Measurements from ENCODE around the gene PROCA1.

The PROCA1 gene

DNA sequence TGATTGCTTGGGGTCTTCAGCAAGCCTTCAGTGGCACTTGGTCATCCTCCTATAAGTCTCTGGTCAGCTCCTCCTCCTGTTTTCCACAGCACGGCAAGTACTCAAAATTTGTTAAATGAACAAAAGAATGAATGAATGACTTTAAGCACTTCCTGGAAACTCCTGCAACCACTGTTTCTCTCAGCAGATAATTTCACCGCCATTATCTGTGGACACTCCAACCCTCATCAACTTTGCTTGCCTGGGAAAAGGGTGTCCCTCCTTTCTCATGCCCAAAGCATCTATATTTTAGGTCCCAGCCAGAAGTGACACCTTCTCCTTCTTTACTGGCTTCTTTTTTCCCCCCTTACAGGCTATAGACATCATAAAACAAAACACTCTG is 4.4 kb downstream of the PROCA1 start:
- DNase-seq (ENCODE audit: low read depth) = no peak

DNA sequence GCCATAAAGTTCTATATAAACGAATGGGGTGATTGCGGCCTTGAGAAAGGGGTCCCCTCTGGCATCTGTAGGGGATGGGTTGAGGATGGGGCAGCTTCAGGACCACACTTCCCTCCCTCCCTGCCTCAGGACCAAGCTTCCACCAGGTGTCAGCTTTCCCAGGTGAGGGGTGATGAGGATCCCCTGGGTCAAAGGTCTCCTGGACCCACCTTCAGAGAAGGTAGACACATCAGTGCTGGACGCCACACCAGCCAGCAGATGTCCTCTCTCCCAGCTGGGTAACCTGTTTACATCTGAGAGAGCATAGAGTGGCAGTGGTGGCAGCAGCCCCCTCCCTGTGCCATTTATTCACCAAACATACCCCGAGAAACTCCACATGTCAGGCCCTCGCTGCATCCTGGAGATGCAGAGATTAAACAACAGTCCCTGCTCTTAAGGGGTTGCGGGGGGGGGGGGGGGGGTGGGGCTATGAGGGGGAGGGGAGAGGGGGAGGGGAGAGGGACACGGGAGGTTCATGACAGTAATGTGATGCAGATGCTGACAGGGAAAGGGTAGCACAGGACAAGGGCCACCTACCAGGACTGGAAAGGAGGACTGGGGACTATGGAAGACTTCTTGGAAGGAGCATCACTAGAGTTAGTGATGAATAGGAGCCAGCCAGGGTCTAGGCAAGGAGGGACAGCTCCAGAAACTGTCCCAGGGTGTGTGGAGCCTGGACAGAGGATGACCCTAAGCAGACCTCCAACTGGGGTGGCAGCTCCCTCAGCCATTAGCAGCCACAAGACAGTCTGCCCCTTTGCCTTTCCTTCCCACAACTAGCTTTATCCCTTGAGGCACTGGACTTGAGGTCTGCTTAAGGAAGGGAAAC is 5.0 kb downstream of the PROCA1 start:
- DNase-seq (ENCODE audit: low read depth) = no peak

DNA sequence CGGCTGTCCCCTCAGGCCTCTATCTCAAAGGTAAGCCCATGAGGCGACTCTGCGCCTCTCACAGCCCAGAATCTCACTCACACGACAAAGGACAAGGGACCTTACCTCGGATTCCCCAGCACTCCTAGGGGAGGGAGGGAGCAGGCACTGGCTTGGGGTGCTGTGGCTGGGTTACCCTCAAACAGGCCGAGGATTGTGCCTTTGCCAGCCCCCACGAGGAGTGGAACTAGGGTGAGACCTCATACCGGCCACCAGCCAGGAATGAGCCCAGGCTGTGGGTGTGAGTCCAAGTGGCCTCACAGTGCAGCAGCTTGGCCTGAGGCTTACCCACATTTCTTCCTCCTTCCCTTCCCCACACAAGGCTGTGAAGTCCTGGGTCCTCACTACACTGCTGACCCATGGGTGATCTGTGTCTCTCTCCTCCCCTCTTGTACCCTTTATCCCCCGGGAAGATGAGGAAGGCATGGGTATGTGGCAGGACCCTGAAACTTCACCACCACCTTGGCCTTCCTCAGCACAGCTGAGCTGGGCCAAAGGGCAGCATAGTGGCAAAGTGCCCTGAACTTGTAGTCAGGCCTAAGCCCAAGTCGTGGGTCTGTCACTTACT is 5.9 kb downstream of the PROCA1 start:
- DNase-seq (ENCODE audit: low read depth) = no peak

DNA sequence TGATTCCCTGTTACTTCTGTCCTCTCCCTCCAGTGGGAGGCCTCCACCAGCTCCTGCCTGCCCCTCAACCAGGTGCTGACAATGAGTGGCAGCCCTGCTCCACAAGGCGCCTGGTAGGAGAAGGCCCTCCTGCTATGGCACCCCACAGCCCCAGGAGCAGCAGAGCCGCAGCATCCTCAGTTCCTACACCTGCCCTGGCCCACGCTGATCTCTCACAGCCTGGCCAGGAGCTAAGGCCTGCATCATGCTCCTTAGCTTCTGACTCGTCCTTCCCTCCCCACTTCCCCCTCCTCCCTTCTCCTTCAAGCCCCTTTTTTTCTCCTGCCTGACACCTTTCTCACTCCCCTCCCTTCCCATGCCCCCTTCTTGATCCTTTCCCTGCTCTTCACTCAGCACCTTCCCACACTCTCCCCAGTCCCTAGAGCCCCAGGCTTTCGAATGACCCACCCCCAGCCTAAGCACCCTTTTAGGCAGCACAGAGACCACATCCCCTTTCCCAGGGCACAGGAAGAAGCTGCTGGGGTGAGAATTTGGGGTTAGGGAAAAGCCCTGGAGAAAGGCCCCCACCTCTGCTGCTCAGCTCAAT is 6.5 kb downstream of the PROCA1 start:
- DNase-seq (ENCODE audit: low read depth) = no peak

DNA sequence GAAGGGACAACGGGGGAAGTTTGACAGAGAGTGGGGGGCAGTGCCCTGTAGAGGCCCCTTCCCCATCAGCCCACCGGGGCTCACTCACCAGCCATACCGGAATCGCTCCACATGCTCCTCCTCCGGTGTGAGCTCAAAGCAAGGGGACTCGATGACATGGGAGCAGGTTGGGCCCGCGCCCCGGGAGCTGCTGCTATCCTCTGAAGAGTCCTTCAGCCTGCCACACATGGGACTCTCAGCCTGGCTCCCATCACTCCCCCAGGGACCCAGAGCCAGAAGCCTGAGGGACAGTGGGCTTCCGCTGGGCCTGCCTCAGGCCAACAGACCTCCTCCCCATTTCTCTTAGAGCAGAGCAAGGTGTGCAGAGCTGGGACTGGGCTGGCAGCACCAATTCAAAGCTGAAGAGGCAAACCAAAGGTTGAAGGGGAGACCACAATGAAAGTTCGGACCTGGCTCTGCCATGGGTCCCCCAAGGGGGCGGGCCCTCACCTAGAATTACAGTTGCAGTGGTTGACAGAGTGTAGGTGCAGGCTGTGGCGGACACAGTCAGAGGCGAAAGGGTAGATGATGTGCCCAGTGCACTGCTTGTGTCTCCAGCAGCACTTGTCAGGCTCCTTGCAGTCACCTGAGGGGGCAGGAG is 7.3 kb downstream of the PROCA1 start:
- no peak for DNase-seq (ENCODE audit: low read depth)

DNA sequence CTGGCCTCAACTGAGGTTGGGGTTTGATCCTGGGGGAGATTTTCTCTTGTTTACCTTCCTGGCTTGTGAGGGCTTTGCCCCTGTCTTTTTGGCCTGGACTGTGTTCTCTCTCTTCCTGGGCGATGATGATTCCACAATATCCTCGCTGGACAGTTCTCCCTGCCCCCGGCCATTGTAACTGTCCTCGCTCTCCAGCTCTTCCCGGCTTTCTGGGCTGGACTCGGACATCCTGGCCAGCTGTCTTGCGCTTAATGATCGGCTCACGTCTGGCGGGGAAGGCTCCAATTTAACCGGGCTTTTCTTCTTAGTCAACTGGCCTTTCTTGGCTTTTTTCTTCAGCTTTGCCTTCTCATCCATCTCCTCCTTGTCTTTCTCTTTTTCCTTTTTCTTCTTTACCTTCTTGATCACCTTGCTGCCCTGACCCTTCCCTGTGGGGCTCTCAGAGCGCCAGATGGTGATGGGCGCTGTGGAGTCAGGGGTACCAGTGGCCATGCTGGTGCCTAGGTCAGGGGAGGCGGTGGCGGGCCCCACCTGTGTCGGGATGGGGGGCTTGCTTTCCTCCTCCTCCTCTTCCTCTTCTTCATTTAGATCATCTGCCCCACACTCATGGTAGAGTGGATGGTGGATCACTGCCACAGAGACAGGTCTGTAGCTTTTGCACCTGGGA is 8.0 kb downstream of the PROCA1 start:
- DNase-seq (ENCODE audit: low read depth) = no peak

DNA sequence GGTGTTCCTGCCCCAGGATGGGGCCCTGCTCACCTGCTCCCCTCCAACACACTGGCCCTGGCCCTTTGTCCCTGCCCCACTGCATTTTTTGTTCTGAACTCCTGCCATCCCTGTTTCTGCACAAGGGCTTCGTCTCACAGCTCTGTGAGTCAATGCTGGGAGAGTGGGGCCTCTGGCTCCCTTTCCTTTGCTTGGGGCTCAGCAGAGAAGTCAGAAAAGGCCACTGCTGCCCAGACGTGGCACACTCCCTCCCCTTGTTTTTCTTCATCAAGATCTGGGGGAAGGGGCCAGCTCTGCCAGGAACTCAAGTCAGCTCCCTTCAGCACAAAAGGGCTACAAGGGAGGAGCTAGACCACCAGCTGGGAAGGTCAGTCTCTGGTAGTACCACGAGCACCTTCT is 8.9 kb downstream of the PROCA1 start:
- no peak for DNase-seq (ENCODE audit: low read depth)

DNA sequence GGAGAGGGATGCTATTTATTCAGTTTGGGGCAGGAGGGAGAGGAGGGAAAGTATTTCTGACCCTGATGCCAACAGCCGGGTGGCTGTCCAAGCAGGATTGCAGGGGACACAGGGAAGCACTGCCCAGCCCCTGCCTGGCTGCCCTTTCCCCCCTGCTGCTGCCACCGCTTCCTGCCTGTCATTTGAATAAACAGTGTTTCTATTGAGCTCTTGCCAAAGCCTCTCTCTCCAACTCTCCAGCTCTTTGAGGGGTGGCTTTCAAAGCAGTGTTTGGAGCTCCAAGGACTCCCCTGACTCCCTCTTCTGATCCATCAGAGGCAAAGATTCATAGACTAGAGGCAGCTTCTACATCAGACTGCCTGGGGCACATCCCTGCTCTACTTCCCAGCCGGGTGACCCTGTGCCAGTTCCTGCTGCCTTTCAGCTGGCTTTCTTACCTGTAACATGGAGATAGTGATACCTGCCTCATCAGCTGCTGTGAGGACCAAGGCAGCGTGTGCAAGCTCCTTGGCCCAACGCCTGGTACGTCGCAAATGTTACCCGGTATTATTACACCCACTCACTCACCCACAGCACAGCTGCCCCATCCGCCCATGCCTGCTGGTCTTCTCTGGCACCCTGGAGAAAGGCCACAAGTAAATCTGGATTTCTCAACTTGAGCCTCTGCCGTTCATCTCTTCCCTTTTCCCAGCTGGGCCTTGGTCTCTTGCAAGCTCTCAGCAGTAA is 9.5 kb downstream of the PROCA1 start:
- no peak for DNase-seq (ENCODE audit: low read depth)

DNA sequence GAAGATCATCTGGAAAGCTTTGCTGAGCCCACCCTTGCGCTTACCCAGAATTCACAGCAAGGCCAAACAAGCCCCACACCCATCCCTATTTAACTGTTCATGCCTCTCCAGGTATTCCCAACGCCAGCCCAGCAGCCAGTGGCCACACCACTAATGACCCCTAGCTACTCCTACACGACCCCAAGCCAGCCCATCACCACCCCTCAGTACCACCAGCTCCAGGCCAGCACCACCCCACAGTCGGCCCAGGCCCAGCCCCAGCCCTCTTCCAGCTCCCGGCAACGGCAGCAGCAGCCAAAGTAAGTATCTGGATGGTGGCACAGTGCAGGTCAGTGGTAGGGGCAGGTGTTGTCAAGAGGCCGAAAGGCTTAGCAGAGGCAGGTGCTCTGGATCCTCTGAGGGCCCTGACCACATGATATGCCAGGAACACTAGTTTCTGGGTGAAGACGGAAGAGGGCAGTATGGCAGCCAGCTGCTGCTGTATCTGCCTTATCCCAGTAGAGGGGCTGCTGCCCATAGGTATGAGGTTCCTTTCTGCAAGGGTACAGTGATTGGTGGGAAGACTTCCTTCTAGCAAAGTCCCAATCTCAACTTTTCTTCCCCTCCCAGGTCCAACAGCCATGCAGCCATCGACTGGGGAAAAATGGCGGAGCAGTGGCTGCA is 10.7 kb downstream of the PROCA1 start:
- DNase-seq (ENCODE audit: low read depth) = no peak

DNA sequence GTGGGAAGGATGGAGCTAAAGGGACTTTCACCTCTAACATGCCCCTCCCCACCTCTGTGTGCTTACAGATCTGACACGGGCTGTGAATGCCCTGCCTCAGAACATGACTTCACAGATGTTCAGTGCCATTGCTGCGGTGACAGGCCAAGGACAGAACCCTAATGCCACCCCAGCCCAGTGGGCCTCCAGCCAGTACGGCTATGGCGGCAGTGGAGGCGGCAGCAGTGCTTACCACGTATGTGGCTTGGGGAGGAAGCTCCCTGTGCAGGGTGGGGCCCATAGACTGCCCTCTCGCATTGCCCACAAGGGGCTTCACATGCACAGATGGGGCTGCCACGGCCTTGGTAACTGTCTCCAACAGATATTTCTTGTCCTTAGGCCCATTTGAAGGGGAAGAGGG is 11.4 kb downstream of the PROCA1 start:
- no peak for DNase-seq (ENCODE audit: low read depth)

DNA sequence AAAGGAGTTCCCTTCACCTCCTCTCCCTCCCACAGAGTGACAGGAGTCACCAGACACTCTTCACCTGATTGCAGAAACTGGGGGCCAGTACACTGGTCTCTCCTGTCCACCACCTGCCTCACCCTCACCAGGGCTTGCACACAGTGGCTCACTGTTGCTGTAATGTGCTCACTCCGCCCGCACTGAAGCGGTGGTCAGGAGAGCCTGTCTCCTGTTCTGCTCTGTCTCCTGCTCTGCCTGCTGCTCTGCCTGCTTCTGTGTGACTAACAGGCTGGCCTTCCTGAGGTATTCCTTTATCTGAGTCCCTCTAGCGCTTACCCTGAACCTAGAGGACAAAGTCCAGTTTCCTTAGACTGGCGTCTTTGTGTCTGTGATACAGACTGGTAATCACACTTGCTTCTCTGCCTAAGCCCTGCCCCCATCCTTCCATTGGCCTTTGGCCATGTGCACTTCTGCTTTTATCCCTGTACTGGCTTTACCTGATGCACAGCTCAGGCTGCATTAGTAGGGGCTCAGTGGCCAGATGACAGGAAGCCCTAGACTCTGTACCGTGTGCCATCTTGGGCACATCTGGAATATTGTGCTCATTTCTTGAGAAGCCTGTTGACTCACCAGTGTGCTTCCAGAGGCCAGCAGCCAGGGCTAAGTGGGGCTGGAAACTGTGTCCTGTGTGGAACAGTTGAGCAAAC is 13.3 kb downstream of the PROCA1 start:
- no peak for DNase-seq (ENCODE audit: low read depth)

DNA sequence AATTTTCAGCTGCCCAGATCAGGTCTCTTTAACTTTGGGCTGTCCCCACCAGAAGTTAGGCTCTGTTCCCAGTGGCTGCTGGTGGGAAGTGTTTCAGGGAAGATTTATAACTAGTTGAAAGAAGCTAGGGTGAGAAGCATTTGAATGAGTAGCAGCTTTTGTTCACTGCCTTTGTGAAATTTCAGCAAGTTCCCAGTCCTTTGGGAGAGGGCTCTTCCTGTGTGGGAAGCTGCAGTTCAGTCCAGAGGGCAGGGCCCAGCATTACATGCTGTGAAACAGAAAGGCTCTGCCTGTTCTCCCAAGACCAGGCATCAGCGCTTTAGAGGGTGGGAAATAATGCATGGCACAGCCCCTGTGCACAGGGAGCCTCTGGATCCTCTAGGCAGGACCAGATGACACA is 17.8 kb downstream of the PROCA1 start:
- no peak for DNase-seq (ENCODE audit: low read depth)

DNA sequence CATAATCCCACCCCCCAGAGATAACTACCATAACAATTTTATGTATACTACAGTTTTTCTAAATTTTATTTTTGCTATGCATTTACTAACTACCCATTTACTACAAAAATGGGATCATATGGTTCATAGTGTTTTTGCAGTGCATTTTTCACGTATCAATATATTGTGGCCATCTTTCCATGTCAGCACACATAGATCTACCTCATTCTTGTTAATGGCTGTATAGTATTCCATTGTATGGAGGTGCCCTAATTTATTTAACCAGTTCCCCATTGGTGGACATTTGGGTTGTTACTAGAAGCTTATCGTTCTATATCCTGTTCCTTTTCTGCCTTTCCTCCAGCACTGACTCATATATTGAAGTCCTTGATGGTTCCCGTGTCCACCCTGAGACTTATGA is 22.7 kb downstream of the PROCA1 start:
- no peak for DNase-seq (ENCODE audit: low read depth)

DNA sequence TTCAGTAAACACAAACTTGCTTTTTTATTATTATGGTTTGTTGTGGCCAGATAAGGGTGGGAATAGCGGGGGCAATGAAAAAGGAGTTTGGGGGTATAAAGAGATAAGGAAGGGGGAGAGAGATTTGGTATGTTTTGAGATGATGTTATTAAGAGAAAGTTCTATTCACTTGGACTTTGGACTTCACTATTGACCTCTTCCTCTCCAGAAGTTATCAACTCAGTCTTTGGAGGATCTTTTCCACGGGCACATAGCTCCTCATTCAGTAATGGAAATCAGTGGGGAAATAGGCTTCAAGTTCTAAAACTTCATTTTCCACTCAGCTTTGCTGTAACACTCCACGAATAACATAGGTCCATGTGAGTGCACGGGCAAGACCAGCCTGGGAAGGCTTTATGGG is 23.2 kb downstream of the PROCA1 start:
- DNase-seq (ENCODE audit: low read depth) = no peak

DNA sequence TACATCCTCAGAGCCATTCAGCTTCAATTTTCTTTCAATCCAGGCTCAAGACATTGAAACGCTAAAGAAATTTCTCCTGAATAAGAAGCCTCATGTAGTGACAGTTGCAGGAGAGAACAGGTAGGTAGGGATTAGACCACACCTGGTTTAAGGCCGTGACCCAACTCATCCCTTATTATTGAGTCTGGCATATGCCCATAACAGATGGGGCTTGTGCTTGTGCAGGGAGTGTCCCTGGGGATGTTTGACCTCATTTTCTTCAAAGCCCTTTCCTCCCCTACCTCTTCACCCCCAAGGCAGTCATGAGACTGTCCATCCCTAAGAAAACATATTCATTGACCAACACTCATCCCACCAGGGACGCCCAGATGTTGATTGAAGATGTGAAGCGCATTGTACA is 25.4 kb downstream of the PROCA1 start:
- DNase-seq (ENCODE audit: low read depth) = no peak

DNA sequence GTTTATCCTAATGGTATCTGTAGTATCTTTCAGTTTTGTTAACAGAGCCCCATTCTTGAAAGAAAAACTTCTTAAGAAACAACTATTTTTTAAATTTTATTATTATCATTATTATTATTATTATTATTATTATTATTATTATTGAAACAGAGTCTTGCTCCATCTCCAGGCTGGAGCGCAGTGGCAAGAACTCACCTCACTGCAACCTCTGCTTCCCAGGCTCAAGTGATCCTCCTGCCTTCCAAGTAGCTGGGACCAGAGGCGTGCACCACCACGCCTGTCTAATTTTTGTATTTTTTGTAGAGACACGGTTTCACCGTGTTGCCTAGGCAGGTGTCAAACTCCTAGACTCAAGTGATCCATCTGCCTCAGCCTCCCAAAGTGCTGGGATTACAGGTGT is 26.3 kb downstream of the PROCA1 start:
- no peak for DNase-seq (ENCODE audit: low read depth)

DNA sequence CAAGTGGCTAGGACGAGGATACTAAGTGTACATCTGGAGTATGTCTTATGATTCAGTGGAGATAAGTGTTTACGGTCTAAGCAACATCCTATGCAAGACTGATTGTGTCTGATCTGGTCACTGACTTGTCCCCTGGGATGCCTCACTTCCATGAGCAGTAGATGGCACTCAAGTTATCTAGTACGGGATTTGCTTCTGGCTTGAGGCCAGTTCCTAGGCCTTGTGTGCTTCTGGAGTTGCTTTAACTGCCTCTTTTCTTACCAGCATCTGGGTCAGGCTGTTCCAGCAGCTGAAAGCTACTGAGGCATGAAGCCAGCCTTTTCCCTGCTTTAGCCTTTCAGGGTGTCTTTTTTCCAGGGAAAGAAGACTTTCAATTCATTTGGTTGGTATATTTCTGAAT is 26.7 kb downstream of the PROCA1 start:
- DNase-seq (ENCODE audit: low read depth) = no peak

DNA sequence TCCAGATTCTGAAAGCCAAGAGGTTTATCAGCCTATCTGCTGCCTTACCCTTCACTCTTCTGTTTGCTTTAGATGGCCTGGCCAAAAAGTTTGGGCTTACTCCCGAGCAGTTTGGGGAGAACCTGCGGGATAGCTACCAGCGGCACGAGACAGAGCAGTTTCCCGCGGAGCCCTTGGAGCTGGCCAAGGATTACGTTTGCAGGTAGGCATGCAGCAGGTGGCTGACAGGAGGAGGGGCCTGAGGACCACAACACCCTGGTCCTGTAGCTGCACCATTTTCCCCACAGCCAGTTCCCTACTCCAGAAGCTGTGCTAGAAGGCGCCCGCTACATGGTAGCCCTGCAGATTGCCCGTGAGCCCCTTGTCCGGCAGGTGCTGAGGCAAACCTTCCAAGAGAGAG is 29.0 kb downstream of the PROCA1 start:
- DNase-seq (ENCODE audit: low read depth) = no peak

DNA sequence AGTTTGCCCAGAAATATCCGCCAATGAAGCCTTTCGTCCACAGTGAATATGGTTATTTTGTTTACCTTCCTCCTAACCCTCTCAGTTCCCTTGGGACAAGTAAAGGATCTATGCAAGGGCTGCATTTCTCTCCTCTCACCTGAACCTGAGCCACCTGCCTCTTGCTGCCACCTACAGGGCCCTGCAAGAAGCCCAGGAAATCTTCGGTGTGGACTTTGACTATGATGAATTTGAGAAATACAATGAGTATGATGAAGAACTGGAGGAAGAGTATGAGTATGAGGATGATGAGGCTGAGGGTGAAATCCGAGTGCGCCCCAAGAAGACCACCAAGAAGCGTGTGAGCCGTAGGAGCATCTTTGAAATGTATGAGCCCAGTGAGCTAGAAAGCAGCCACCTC is 35.7 kb downstream of the PROCA1 start:
- no peak for DNase-seq (ENCODE audit: low read depth)

DNA sequence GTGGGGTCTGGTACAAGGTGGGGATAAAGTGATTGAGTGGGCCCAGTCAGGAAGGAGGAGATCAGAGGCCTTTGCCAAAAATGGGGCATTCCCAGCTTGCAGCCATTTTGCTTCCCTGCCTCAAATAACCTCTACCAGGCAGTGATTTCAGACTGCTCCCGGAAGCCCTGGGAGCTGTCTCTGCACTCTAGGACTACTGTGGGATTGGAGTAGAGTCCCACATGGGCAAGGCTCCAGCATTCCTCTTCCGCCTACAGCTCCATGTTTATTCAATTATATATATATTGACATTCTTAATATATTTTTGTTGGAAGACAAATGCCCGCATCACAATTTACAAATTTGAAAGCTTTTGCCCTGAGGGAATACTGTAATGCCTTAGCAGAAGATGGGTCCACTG is 36.2 kb downstream of the PROCA1 start:
- no peak for DNase-seq (ENCODE audit: low read depth)

DNA sequence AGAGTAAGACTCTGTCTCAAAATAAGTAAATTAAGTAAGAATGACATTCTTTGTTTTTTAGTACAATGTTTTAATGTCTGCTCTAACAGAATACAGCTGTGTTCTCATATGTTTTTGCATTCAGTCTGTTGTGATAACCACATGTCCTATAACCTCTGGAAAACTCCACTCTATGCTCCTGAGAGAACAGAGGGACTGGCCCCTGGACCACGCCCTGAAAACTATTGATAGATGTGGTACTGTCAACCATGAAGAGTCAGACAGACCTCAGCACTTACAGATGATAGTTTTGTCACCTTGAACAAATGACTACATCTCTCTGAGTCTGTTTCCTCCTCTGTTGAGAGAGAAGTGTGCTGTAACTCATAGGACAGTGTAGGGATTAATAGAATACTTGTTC is 41.8 kb downstream of the PROCA1 start:
- DNase-seq (ENCODE audit: low read depth) = no peak

Data from stromal cell of bone marrow (primary cell).